ENCODE results near the gene PARD3.

PARD3 gene

GRCh38 chr10:34114914-34115313, 700.2 kb downstream of the PARD3 start:
- H3K27ac ChIP-seq (ENCODE audit: low read depth, low read length): no peak overlapping the region
- no peak overlapping the region for H3K9ac ChIP-seq (ENCODE audit: low read length)
- no peaks in the 10 kb centered on the region for H3K9me3 ChIP-seq (ENCODE audit: low read length)
- no peaks in the 10 kb centered on the region for H3K27me3 ChIP-seq (ENCODE audit: control insufficient read depth in 1 of 2, insufficient read depth in 2 of 2, low read length in 2 of 2)
- H3K36me3 ChIP-seq (ENCODE audit: insufficient read depth, low read length): peaks cover 7% of the 10 kb centered on the region
- H3K4me1 ChIP-seq (ENCODE audit: insufficient read depth, low read length): no peaks in the 10 kb centered on the region
- H3K4me3 ChIP-seq (ENCODE audit: low read depth in 1 of 2, low read length in 2 of 2): no peak overlapping the region

DNA sequence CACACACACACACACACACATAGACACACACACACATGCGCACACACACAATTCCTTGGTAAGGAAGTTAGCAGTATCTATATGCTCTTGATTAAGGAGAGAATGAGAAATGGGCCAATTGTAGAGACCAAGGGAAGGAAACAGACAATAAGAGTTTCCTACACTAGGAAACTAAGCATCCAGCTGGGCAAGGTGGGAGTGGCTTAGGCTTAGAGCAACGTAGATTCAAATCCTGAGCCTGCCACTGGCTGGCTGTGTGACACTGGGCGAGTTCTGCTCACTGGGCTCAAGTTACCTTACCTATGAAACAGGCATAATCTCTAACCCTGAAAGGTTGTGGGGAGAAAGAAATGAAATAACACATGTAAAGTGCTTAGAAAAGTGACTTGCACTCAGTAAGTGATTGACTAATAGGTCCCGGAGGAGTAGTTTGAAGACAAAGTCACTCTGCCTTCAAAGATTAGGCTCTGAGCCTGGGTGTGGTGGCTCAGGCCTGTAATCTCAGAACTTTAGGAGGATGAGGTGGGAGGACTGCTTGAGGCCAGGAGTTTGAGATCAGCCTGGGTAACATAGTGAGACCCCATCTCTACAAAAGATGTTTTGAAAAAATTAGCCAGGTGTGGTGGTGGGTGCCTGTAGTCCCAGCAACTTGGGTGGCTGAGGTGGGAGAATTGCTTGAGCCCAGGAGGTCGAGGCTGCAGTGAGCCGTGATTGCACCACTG, 701.4 kb downstream of the PARD3 start:
- Histone ChIP-seq H3K27me3 (ENCODE audit: control insufficient read depth in 1 of 2, insufficient read depth in 2 of 2, low read length in 2 of 2) (no peaks in the 10 kb centered on the region), H3K9ac (ENCODE audit: low read length) (no peak overlapping the region), H3K9me3 (ENCODE audit: low read length) (no peaks in the 10 kb centered on the region), H3K36me3 (ENCODE audit: insufficient read depth, low read length) (peaks cover 7% of the 10 kb centered on the region), H3K27ac (ENCODE audit: low read depth, low read length) (no peak overlapping the region), H3K4me1 (ENCODE audit: insufficient read depth, low read length) (no peaks in the 10 kb centered on the region), H3K4me3 (ENCODE audit: low read depth in 1 of 2, low read length in 2 of 2) (no peak overlapping the region)

- Histone ChIP-seq H3K4me1 (ENCODE audit: insufficient read depth, low read length) (no peaks in the 10 kb centered on the region), H3K27me3 (ENCODE audit: control insufficient read depth in 1 of 2, insufficient read depth in 2 of 2, low read length in 2 of 2) (no peaks in the 10 kb centered on the region), H3K9ac (ENCODE audit: low read length) (no peak overlapping the region), H3K27ac (ENCODE audit: low read depth, low read length) (no peak overlapping the region), H3K36me3 (ENCODE audit: insufficient read depth, low read length) (peaks cover 7% of the 10 kb centered on the region), H3K9me3 (ENCODE audit: low read length) (no peaks in the 10 kb centered on the region), H3K4me3 (ENCODE audit: low read depth in 1 of 2, low read length in 2 of 2) (no peak overlapping the region)
These were observed 702.8 kb downstream of the PARD3 start for GRCh38 chr10:34112171-34112782.

DNA sequence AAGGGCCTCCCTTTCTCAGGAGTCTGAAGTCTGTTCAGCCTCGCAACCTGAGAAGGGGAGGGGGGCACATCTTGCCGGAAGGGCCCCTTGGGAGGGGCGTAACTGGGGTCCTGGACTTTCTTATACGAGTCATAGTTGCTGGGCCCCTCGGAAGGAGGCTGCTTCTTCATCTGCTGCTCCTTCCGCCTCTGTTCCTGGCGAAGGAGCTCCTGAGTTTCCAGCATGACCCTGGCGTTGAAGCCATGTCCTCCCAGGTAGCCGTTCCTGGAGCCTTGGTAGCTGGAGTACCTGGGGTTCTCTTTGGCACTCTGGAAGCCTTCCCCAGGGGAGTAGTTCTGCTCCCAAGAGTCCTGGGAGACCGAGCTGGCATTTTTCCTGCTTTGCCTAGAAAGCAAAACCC, 703.9 kb downstream of the PARD3 start:
- no peak overlapping the region for H3K9ac ChIP-seq (ENCODE audit: low read length)
- H3K27ac ChIP-seq (ENCODE audit: low read depth, low read length): no peak overlapping the region
- peaks cover 7% of the 10 kb centered on the region for H3K36me3 ChIP-seq (ENCODE audit: insufficient read depth, low read length)

DNA sequence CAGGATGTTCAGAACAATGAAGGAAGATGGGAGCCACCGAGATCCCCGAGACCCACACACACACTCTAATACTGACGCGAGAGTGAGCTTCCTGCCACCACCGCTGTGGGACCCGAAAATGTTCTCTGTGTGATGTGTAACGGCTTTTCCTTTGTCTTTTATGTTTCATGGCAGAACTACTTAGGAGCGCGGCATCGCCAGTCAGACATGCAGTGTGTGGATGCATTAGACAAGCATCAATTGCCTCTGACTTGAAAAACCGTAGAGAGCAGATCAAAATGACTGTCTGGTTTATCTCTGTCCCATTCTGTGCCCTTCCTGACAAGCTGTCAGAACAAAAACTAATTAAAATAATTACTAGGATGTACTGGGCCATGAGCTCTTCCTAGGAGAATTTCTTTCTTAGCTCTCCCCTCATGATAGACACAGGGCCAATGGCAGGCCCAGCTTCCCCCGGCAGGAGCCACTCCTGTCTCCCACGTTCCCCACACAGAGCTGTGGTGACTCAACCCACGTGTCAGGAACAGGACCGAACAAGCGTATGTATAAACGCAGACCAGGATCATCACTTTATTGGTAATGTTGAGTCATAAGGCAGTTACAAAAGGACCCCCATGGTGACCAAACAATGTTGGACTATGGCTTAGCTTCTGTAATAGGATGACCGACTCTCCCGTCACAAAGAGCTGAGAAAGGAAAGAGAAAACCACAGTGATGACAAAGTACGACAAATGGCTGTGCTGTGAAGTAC, 705.0 kb downstream of the PARD3 start:
- Histone ChIP-seq H3K4me1 (ENCODE audit: insufficient read depth, low read length) (no peaks in the 10 kb centered on the region), H3K36me3 (ENCODE audit: insufficient read depth, low read length) (peaks cover 7% of the 10 kb centered on the region), H3K27me3 (ENCODE audit: control insufficient read depth in 1 of 2, insufficient read depth in 2 of 2, low read length in 2 of 2) (no peaks in the 10 kb centered on the region), H3K27ac (ENCODE audit: low read depth, low read length) (no peak overlapping the region), H3K9me3 (ENCODE audit: low read length) (no peaks in the 10 kb centered on the region), H3K4me3 (ENCODE audit: low read depth in 1 of 2, low read length in 2 of 2) (no peak overlapping the region), H3K9ac (ENCODE audit: low read length) (no peak overlapping the region)

More for the DNA sequence above, 703.9 kb downstream of the PARD3 start:
- no peaks in the 10 kb centered on the region for H3K27me3 ChIP-seq (ENCODE audit: control insufficient read depth in 1 of 2, insufficient read depth in 2 of 2, low read length in 2 of 2)
- no peaks in the 10 kb centered on the region for H3K4me1 ChIP-seq (ENCODE audit: insufficient read depth, low read length)
- no peaks in the 10 kb centered on the region for H3K9me3 ChIP-seq (ENCODE audit: low read length)
- no peak overlapping the region for H3K4me3 ChIP-seq (ENCODE audit: low read depth in 1 of 2, low read length in 2 of 2)

DNA sequence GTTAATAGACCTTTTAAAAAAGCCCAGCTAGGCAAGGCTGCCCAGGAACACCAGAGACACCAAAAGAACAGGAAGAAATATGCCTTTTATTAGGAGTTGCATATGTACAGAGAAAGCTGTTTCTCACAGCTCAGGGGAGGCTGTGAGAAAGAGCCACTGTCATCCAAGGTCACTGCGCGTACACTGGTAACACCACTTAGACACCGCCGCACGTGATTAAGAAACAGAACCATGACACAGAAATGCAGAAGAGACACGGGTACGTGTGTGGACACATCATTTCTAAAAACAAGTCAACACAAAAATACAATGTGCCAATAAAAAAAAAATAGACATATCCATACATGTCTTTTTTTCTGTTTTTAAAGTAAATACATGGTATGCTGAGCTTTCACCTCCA, 705.6 kb downstream of the PARD3 start:
- no peaks in the 10 kb centered on the region for H3K9me3 ChIP-seq (ENCODE audit: low read length)
- H3K9ac ChIP-seq (ENCODE audit: low read length): no peak overlapping the region
- H3K4me1 ChIP-seq (ENCODE audit: insufficient read depth, low read length): no peaks in the 10 kb centered on the region
- H3K27ac ChIP-seq (ENCODE audit: low read depth, low read length): no peak overlapping the region
- no peaks in the 10 kb centered on the region for H3K27me3 ChIP-seq (ENCODE audit: control insufficient read depth in 1 of 2, insufficient read depth in 2 of 2, low read length in 2 of 2)
- H3K4me3 ChIP-seq (ENCODE audit: low read depth in 1 of 2, low read length in 2 of 2): no peak overlapping the region
- H3K36me3 ChIP-seq (ENCODE audit: insufficient read depth, low read length): peaks cover 7% of the 10 kb centered on the region

DNA sequence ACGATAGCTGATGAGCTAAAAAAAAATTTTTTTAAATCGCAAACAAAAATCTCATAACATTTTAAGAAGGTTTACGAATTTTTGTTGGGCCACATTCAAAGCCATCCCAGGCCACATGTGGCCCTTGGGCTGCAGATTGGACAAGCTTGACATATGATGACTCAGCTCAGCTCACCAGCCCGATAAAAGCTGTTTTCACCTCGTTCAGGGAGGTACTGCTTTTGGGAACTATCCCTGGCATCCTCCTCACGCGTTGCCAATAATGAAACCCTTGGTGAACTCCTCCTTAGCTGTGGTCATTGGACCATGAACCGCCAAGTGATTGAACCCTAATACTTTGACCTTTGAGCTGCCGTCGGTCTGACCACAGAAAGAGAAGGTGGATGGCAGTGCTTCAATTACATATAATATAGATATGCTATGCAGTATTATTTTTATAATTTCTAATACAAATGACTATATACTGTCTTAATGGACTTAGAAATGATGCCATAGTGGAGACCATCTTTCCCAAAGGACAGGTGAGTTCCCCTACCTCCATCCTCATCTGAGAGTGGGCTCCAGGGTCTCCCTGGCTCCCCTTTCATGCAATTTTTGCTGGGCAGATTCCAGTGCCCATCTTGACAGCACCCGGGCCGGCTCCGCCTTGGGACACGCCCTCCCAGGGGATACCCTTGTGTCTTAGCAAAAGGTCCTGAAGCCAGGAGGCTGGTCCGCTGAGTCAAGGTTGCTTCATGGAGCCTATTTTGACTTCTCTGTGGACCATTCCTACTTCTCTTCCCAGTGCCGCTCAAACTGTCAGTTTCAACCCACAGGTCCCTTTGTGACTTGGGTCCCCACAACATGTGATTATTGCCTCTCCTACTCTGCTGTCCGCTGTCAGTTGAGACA, 707.2 kb downstream of the PARD3 start:
- Histone ChIP-seq H3K4me3 (ENCODE audit: low read depth in 1 of 2, low read length in 2 of 2) (no peak overlapping the region), H3K4me1 (ENCODE audit: insufficient read depth, low read length) (peaks cover 4% of the 10 kb centered on the region), H3K9me3 (ENCODE audit: low read length) (no peaks in the 10 kb centered on the region), H3K27me3 (ENCODE audit: control insufficient read depth in 1 of 2, insufficient read depth in 2 of 2, low read length in 2 of 2) (no peaks in the 10 kb centered on the region), H3K27ac (ENCODE audit: low read depth, low read length) (no peak overlapping the region), H3K36me3 (ENCODE audit: insufficient read depth, low read length) (peaks cover 7% of the 10 kb centered on the region), H3K9ac (ENCODE audit: low read length) (no peak overlapping the region)

GRCh38 chr10:34106356-34106885, 708.7 kb downstream of the PARD3 start:
- no peak overlapping the region for H3K27ac ChIP-seq (ENCODE audit: low read depth, low read length)
- H3K4me1 ChIP-seq (ENCODE audit: insufficient read depth, low read length): peaks cover 9% of the 10 kb centered on the region
- no peak overlapping the region for H3K9ac ChIP-seq (ENCODE audit: low read length)
- H3K27me3 ChIP-seq (ENCODE audit: control insufficient read depth in 1 of 2, insufficient read depth in 2 of 2, low read length in 2 of 2): no peaks in the 10 kb centered on the region
- peaks cover 5% of the 10 kb centered on the region for H3K36me3 ChIP-seq (ENCODE audit: insufficient read depth, low read length)
- H3K9me3 ChIP-seq (ENCODE audit: low read length): no peaks in the 10 kb centered on the region
- H3K4me3 ChIP-seq (ENCODE audit: low read depth in 1 of 2, low read length in 2 of 2): no peak overlapping the region

DNA sequence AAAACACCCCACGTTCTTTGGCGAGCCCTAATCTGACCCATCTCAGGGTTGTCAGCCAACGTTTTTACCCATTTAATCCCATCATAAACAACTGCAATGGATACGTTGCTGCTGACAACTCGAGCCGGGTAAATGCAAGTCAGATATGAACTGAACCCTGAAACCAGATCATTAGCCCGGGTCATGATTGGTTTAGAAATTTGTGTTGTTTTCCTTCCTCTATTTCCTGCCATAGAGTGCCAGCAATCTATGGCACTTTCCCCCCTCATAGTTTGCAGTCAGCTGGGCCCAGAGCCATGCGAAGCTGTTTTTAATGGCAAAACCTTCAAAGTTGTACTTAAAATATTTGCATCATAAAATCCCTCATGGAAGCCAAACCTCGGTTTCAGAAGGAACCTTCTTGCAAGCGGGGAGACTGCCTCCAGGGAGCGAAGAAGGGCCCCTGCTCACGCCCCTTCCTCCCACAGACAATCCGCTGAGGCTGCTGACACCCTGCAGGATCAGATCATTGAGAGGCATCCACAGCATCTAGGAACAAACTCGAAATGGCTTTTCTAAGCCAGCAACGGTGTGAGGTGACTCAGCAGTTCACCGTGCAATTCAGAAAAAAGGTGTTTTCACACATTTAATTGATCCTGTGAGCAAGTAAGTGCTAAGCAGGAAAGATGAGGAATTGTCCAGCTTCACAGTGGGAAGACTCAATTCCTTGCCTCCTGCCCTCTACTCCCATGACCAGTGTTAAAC, 710.1 kb downstream of the PARD3 start:
- Histone ChIP-seq H3K9me3 (ENCODE audit: low read length) (no peaks in the 10 kb centered on the region), H3K4me3 (ENCODE audit: low read depth in 1 of 2, low read length in 2 of 2) (no peak overlapping the region), H3K9ac (ENCODE audit: low read length) (no peak overlapping the region), H3K36me3 (ENCODE audit: insufficient read depth, low read length) (no peaks in the 10 kb centered on the region), H3K27me3 (ENCODE audit: control insufficient read depth in 1 of 2, insufficient read depth in 2 of 2, low read length in 2 of 2) (no peaks in the 10 kb centered on the region), H3K4me1 (ENCODE audit: insufficient read depth, low read length) (peaks cover 9% of the 10 kb centered on the region), H3K27ac (ENCODE audit: low read depth, low read length) (no peak overlapping the region)

DNA sequence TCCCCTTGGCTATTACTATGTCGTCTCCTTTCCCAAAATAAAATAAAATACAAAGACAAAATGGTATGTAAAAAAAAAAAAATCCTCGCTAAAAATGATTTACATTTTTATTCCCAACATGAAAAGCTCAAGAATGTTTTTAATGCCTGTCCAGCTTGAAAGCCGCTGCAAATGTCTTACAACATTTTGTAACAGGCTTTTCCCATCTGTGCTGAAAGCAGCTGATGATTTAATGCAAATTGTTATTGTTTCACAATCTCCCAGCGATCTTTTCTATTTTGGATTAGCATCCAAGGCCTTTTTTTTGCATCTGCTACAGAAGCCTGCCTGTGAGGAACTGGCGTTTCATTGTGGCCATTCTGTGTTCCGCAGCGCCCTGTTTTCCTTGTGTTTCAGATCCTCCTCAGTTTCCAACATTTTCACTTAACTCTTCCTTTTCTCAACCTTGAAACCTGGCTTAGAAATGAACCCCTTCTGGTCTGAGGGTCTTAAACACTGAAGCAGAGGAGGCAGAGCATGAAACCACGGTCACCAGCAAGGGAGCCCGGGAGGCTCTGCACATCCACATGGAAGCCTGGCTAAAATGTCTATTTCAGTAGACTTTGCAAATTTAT, 712.1 kb downstream of the PARD3 start:
- no peak overlapping the region for H3K9ac ChIP-seq (ENCODE audit: low read length)
- peak overlapping the region; percentile 47 for H3K27ac ChIP-seq (ENCODE audit: low read depth, low read length)
- H3K4me3 ChIP-seq (ENCODE audit: low read depth in 1 of 2, low read length in 2 of 2): peak overlapping the region in 1 of 2 donors; percentile 7

More for the DNA sequence above, 712.1 kb downstream of the PARD3 start:
- no peaks in the 10 kb centered on the region for H3K9me3 ChIP-seq (ENCODE audit: low read length)
- H3K36me3 ChIP-seq (ENCODE audit: insufficient read depth, low read length): no peaks in the 10 kb centered on the region
- H3K4me1 ChIP-seq (ENCODE audit: insufficient read depth, low read length): peaks cover 9% of the 10 kb centered on the region
- no peaks in the 10 kb centered on the region for H3K27me3 ChIP-seq (ENCODE audit: control insufficient read depth in 1 of 2, insufficient read depth in 2 of 2, low read length in 2 of 2)

Measured in muscle layer of colon (tissue), 2 donors.